GM12864 (cell line): ENCODE measurements around the gene ZNF587B.
A peak's percentile ranks its signal among the peaks of the same experiment; 100 is the strongest.
"Not testable (repeated sequence)": the region's sequence is repeated elsewhere in the genome, so short reads cannot be mapped to it uniquely, and the experiment has no call there.

Source experiments
- DNase-seq: peaks from one replicate; pipeline ENCODE4 v3.0.0-alpha.2; 2011; ENCODE audit warnings: low read depth
- H3K4me3 ChIP-seq: 2 replicates; pipeline ENCODE4 v1.5.1; 2011; ENCODE audit warnings: mild to moderate bottlenecking, low read depth, low read length, control low read depth
- CTCF ChIP-seq: IDR thresholded peaks from 2 replicates; pipeline ENCODE4 v1.5.1; 2011; ENCODE audit warnings: low read depth, mild to moderate bottlenecking, moderate library complexity, low read length, control low read depth, inconsistent platforms; ENCODE audit errors: missing control alignments

ZNF587B gene

GRCh38 chr19:57841122-57841763, 11.1 kb downstream of the ZNF587B start:
- no peak overlapping the region for H3K4me3 ChIP-seq
- DNase-seq = no peak
- no peak for TF ChIP-seq CTCF

DNA sequence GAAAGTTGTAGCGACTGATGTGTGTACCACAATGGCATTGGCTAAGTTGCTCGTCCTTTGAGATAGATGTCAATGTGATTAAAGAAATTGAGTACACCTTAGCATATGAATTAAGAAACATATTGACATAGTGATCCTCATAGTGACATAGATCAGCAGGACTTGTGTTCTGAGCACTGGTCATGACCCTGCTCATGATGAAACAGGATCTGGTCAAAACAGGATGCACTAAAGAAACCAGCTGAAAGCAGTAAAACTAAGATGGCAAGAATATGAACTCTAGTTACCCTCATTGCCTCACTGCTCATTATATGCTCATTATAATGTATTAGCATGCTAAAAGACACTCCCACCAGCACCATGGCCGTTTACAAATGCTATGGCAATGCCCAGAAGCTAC, 17.1 kb downstream of the ZNF587B start:
- not testable (repeated sequence) for H3K4me3 ChIP-seq, DNase-seq

GRCh38 chr19:57849162-57849665, 19.1 kb downstream of the ZNF587B start:
- DNase-seq = not testable (repeated sequence)
- H3K4me3 ChIP-seq = 0 out of 2 replicates have a peak overlapping the region, but pooled peaks have one; percentile 83

DNA sequence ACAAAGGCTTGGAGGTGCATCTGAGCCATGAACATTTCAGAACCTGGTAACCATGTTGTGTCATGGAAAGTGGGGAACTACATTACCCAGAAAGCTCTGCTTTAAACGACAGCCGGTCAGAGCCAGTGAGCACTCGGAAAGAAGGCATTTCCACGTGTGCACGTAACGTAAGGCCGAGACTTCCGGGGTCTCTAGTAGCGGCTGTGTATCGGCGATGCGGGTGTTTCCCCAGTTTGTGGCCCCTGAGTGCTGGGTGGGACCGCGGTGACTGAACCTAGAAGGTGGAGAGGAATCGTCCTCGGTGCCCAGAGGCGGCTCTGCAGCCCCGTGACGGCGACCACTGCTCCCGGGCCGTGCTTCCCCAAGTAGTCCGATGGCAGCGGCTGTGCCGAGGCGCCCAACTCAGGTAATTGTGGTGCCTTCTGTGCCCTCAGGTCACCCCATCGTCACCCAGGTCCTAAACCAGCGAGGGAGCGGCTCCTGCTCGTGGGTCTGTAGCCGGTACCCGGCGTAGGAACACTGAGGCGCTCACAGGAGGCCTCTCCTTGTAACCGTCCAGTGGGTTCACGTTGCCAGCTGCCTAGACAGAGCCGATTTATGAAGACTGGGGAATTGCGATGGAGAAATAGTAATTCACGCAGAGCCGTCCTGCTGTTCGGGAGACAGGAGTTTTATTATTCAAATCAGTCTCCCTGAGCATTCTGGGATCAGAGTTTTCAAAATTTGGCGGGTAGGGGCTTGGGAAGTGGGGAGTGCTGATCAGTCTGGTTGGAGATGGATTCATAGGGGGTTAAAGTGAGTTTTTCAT, 19.8 kb downstream of the ZNF587B start, which contains the start of gene ZNF587:
Gene ZNF587, plus strand, starts transcription at position 194 of the 808 bp plus-strand sequence. Its CDS starts 180 bp downstream, at position 374.
- DNase-seq = peak; percentile 78
- peak within 1 kb of the TSS; percentile 83 for H3K4me3 ChIP-seq

- TF ChIP-seq CTCF = no peak
- peak overlapping the region; percentile 83 for H3K4me3 ChIP-seq
- DNase-seq = no peak
Measured at GRCh38 chr19:57850553-57851017, 20.5 kb downstream of the ZNF587B start.

DNA sequence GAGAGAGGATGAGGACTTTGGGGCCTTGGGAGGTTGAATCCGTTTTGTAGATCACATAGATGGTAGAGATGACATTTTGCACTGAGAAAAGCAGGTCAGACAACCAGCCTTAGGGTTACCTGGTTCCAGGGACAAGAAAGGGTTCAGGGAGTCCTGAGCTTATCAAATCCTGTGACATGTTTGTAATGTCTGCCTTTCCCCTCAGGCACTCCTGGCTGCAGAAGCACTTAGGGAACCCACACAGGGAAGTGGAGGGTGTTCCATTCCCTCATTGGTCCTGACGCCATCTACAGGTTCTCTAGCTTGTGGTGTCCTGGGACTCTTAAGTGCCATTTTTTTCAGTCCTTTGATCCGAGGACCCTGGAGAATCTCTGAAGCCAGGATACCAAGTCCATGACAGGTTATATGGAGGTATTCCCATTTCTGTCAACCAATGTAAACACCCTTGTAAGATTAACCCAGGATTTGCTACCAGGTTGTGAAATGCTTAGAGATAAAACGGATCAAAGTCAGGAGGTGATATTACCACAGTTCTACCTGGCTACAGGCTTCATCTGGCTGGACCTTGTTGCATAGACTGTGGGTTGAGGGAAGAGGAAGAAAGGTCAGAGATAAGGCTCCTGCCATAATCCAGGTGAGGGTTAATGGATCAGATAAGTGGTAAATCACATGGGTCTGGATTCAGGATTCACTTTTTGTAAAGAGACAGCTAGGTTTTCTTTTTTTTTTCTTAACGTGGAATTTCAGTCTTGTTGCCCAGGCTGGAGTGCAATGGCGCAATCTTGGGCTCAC, 21.9 kb downstream of the ZNF587B start:
- not testable (repeated sequence) for DNase-seq, H3K4me3 ChIP-seq

- DNase-seq, H3K4me3 ChIP-seq: not testable (repeated sequence)
Measured at GRCh38 chr19:57854117-57854516, 24.0 kb downstream of the ZNF587B start.

DNA sequence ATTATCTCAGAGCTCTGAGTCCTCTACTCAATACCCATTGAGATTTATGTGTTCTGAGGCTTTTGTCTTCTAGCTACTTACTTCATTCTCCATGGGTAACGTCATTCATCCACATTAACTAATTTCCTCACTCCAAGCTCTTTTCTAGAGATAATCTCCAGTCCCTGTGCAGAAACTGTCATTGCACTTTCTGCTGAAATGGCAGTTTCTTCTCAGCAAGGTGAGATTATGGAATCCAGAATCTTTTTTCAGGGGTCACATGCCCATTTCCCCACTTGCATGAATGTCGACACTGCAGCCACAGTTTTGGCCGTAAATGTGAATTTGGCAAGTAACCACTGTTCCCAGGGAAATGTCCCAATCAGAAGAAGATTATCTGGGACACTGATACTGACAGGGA, 32.3 kb downstream of the ZNF587B start:
- not testable (repeated sequence) for H3K4me3 ChIP-seq, DNase-seq

GRCh38 chr19:57867868-57868492, 37.9 kb downstream of the ZNF587B start:
- no peak for TF ChIP-seq CTCF
- no peak overlapping the region for H3K4me3 ChIP-seq
- DNase-seq = no peak

DNA sequence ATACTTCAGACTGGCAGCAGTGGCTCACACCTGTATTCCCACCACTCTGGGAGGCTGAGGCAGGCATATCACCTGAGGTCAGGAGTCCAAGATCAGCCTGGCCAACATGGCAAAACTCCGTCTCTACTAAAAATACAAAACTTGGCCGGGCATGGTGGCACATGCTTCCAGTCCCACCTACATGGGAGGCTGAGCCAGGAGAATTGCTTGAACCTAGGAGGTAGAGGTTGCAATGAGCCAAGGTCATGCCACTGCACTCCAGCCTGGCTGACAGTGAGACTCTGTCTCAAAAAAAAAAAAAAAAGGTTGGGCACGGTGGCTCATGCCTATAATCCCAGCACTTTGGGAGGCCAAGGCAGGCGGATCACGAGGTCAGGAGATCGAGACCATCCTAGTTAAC, 39.6 kb downstream of the ZNF587B start:
- H3K4me3 ChIP-seq, DNase-seq: not testable (repeated sequence)
